ENCODE measurements around the gene ANKIB1.
"Not testable (repeated sequence)": the region's sequence is repeated elsewhere in the genome, so short reads cannot be mapped to it uniquely, and the experiment has no call there.

The ANKIB1 gene, protein sequence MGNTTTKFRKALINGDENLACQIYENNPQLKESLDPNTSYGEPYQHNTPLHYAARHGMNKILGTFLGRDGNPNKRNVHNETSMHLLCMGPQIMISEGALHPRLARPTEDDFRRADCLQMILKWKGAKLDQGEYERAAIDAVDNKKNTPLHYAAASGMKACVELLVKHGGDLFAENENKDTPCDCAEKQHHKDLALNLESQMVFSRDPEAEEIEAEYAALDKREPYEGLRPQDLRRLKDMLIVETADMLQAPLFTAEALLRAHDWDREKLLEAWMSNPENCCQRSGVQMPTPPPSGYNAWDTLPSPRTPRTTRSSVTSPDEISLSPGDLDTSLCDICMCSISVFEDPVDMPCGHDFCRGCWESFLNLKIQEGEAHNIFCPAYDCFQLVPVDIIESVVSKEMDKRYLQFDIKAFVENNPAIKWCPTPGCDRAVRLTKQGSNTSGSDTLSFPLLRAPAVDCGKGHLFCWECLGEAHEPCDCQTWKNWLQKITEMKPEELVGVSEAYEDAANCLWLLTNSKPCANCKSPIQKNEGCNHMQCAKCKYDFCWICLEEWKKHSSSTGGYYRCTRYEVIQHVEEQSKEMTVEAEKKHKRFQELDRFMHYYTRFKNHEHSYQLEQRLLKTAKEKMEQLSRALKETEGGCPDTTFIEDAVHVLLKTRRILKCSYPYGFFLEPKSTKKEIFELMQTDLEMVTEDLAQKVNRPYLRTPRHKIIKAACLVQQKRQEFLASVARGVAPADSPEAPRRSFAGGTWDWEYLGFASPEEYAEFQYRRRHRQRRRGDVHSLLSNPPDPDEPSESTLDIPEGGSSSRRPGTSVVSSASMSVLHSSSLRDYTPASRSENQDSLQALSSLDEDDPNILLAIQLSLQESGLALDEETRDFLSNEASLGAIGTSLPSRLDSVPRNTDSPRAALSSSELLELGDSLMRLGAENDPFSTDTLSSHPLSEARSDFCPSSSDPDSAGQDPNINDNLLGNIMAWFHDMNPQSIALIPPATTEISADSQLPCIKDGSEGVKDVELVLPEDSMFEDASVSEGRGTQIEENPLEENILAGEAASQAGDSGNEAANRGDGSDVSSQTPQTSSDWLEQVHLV

DNA sequence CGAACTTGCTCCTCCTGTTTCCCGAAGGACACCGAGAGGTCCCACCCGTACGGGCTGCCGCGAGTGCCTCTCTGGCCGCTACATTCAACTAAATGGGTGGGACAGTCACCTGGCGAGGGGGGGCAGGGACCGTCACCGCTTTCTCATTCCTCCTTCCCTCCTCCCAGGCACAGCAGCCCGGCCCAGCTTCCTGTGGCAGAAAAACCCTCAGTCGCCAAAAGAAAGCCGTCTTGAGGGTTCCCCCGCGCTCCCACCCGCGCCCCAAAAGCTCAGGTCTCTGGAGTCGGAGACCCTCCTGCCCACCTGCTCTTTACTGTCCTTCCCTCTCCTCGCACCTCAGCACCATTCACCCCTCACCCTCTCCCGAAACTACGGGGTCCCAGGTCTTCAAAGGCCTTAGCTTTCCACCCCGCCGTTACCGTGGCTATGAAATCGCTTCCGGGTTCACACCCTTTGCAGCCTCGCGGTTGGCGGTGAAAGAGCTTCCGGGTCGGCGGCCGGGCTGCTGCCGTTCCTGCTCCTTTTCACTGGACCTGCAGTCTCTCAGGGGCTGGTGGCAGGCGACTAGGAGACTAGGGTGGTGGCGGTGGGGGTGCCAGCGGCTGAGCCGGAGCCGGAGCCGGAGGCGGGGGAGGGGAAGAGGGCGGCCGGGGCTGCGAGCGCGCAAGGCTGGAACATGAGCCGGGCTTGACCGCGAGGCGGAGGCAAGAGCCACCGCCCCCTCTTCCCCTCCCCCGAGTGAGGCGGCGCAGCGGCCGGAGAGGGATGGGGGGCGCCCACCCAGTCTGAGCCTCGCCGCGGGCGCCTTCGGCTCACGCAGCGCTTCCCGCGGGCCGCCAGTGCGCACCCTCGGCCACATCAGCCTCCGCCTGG lies at the start of gene ANKIB1, which contains the start of gene KRIT1:
TSS of gene ANKIB1 (plus strand) at position 488 of the 873 bp plus-strand sequence. CDS start 49,005 bp downstream, outside the sequence.
TSS of gene KRIT1 (minus strand) at position 428 of the 873 bp plus-strand sequence. CDS start 3,779 bp downstream, outside the sequence.
- peak; percentile 99 for DNase-seq (ENCODE audit: low spot score)

DNA sequence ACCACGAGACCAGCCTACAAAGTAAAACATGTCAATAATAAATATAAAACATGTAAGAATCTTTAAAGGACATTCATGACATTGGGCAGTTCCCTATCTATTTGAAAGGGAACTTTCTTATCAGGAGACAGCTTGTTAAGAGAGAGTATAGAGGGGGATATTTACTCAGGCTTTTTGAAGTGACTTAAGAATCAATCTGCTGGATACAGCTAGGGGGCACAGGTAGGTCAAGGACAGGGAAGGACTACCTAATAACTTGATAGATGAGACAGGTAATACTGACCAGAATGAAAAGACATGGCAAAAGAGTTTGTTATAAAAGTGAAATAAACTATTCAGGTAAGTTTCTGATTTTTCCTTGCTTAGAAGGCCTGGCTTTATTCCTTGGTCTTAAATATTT lies 45.0 kb upstream of the ANKIB1 start:
- no peak for DNase-seq (ENCODE audit: low spot score)

DNA sequence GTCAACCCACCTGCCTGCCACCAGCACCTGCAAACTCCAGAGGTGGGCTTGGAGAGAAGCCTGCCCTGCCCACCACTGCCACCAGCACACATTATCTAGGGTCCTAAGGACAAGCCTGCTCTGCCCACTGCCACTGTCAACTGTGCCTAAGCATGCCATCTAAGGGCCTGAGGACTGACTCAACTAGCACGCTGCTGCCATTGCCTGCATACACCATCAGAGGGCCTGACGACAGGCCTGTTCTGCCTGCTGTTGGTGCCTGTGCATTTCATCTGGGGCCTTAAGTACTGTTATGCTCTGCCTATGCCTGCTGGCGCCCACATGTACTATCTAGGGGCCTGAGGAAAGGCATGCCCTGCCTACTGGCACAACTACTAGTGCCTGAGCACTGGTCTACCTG lies 39.8 kb upstream of the ANKIB1 start:
- no peak for DNase-seq (ENCODE audit: low spot score)

DNA sequence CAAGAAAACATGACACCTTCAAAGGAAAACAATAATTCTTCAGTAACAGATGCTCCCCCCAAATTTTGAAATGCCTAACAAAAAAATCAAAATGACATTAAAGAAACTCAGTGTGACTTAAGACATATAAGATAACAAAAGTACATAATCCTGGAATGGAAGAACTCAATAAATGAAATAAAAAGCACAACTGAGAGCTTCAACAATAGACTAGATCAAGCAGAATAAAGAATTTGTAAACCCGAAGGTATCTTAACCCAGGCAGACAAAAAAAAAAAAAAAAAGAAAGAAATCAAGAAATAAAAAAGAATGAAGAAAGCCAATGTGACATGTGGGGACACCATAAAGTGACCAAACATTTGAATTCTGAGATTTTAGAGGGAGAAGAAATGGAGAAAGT lies 39.1 kb upstream of the ANKIB1 start:
- no peak for DNase-seq (ENCODE audit: low spot score)

DNA sequence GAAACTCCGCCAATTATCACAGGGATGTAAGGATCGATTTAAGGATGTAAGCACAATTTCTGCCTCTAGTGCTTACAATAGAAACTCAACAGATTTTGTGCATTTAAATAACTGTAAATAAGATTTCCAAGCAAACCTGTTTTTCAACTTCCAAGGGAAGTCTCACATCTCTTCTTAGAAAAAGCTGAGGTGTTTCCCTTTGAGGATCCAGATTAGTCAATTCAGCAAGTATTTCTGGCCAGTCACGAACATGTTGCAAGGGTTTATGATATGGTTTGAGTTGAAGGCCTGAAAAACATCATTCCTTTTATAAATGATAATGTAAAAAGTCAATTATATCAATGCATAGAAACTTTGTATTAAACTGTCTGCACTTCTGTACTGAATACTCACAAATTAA lies 24.0 kb upstream of the ANKIB1 start:
- no peak for DNase-seq (ENCODE audit: low spot score)

DNA sequence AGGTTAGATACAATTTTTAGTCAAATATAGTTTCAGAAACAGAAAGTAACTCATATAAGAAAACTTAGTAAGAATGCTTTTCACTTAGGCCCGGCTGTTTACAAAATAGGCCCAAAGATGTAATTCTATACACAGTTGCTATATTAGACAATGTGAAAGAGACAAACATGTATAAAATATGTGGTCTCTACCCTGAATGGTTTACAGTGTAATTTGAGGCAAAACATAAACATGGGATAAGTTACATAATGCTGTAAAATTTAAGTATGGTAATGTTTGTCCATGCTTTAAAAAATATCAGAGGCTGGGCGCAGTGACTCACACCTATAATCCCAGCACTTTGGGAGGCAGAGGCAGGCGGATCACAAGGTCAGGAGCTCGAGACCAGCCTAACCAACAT lies 18.8 kb upstream of the ANKIB1 start:
- no peak for DNase-seq (ENCODE audit: low spot score)

DNA sequence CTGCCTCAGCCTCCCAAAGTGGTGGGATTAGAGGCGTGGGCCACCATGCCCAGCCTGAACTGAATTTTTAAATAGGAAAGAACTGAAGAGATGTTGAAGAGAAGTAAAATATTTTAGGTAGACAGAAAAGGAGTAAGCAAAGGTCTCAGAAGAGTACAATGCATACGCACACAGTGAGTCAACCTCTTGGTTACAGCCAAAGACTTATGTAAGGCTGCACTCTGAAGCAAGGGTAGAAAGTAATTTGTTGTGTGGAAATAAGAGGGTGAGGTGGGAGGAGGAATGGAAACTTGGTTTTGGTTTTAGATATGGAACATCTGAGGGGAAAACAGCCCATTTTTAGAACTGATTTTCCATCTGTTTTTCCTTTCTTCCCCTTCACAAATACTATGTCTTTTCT lies 17.7 kb upstream of the ANKIB1 start:
- DNase-seq (ENCODE audit: low spot score), result no peak

DNA sequence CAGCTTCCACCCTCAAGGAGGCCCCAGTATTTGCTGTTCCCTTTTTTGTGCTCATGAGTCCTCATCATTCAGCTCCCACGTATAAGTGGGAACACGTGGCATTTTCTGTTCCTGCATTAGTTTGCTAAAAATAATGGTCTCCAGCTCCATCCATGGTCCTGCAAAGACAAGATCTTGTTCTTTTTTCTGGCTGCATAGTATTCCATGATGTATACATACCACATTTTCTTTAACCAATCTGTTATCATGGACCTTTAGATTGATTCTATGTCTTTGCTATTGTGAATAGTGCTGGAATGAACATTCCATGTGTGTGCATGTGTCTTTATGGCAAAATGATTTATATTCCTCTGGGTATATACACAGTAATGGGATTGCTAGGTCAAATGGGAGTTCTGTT lies 17.0 kb upstream of the ANKIB1 start:
- no peak for DNase-seq (ENCODE audit: low spot score)

DNA sequence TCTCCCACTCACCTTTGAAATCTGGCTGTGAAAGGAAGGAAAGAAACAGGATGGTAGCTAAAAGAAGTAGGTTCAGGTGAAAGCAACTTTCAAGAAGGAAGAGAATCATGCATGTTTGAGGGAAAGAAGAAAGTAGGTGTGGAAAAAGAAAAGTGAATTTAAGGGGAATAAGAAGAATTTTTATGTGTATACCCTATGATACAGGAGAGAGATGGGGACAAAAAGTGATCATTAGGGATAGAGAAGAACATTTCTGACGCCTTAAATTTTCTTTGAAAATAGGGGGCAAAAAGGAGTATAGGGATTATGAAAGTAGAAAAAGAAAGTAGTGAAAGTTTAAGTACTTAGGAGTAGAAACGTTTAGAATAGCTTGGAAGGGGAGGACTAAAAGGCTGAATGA lies 15.2 kb upstream of the ANKIB1 start:
- no peak for DNase-seq (ENCODE audit: low spot score)

DNA sequence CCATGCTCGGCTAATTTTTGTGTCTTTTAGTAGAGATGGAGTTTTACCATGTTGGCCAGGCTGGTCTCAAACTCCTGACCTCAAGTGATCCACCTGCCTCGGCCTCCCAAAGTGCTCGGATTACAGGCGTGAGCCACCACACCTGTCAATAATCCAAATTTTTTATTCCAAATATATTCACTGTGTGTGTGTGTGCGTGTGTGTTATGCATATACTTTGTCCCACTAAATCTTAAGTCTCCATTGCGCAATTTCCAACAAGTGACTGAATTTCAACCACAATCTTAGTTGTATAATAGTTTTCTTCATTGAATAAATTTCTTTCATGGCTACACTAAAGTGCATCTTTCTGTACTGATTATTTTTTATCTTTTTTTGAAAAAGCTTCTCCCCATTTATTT lies 2.8 kb upstream of the ANKIB1 start:
- DNase-seq (ENCODE audit: low spot score), result no peak

DNA sequence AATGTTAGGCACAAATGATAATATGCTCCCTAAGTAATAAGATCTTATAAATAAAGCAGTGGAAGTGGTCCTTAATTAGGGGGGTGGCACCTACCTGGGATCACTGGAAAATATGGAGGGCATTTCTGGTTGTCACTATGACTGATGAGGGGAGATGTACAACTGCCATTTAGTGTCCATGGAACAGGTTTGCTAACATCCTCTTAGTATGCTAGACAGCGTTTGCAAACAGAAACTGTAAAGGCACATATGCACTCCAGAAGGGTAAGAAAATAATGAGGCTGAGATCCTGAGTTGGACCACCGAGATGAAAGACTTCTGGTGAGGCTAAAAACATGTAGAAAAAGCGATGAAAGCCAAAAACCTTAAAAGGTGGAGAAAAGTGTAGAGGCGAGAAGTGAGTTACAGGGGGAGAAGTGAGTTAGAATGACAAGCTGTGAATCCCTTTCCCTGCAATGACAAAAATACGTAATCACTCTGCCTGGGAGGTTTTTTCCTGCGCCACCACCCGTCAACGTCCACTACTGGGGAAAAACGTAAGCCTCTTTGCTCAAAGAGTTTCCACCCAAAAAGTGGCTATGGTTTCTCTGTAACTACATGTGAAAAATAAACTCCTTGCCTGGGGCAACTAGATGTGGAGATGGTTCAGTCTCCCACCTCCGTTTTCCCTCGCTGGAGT lies 827 bp upstream of the ANKIB1 start:
- DNase-seq (ENCODE audit: low spot score), result peak; percentile 52

DNA sequence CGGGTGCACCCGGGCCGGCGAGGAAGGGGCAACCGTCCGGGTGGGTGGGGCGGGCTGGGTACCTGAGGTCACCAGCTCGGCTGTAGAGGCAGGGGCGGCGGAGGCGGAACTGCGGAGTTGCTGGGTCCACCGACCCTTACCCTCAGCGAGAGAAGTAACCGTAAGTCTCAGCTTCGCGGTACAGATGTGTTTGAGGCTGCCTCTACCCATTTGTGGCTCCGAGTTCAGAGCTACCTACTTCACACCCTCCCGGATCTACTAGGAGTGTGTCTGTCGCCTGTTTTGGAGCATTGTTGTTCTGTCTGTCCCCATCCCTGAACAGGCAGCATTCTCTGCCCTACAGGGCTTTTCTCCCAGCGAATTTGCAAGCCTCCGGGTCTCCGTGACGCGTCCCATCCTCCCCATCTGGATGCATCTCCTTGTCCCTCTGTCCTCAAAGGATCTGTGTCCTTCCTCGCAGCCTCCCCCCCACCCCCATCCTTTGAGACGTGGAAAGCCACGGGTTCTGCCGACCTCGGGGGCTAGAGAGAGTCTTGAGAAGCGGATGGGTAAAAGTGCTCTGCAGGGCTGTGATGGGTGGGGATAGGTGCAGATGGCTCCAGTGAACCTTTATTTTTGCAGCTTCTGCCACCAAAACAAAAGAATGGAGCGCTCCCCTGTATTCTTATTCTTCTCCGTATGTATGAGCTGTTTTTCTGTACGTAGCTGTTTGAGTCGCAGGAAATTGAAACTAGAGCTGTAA lies 757 bp downstream of the ANKIB1 start:
- peak; percentile 85 for DNase-seq (ENCODE audit: low spot score)

DNA sequence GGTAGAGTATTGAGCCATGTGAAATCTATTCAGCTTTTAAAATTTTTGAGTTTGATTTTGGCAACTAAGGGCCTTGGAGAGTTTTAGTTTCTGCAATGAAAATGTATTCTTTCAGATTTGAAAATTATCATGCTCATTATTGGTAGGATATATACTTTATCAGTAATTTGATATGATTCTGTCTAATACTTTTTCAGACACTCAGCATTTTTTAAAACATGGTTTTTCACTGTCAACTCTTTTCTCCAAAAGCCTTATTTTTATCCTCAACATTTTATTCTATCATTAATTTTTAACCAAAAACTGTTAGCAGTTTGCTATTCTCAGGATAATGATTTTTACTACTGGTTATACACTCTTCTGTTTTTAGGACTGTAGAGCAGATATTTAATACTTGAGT lies 4.8 kb downstream of the ANKIB1 start:
- DNase-seq (ENCODE audit: low spot score), result no peak

DNA sequence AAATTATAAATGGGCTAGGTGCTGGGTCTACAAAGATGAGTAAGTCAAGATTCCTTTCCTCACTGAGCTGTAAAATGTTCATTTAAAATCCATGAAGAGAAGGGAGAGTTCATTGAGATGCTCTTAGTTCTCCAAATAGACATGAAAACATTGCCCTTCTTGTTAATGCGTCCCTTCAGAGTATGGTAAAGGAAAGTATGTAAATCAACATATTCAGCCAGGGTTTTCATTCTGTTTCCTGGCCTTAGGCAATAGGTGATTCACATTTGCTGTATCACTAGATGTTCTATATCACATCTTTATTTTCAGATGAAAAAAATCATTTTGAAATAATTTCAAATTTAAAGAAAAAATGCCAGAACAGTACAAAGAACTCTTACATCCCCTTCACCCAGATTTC lies 5.4 kb downstream of the ANKIB1 start:
- no peak for DNase-seq (ENCODE audit: low spot score)

DNA sequence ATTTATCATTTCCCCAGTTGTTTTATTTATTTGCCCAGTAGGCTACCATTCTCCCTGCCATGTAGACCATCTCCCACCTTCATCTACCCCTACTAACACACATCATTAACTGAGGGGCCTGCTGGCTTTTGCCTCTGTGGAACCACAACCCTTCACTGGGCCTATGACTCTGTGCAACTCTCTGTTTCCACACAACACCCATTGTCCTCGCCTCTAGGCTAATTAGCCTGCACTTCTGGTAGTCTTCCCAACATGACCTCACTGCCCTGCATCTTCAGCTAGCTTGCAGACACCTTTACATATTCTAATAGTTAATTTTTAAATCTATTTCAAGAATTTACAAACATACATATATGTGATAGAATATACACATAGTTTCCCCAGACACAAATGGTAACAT lies 7.5 kb downstream of the ANKIB1 start:
- no peak for DNase-seq (ENCODE audit: low spot score)

DNA sequence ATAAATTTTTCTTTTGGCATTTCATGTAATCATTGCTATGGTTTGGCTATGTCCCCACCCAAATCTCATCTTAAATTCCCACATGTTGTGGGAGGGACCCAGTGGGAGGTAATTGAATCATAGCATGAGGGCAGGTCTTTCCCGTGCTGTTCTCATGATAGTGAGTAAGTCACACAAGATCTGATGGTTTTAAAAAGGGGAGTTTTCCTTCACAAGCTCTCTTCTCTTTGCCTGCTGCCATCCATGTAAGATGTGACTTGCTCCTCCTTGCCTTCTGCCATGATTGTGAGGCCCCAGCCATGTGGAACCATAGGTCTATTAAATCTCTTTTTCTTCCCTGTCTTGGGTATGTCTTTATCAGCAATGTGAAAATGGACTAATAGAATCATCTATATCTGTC lies 9.0 kb downstream of the ANKIB1 start:
- not testable (repeated sequence) for DNase-seq (ENCODE audit: low spot score)

DNA sequence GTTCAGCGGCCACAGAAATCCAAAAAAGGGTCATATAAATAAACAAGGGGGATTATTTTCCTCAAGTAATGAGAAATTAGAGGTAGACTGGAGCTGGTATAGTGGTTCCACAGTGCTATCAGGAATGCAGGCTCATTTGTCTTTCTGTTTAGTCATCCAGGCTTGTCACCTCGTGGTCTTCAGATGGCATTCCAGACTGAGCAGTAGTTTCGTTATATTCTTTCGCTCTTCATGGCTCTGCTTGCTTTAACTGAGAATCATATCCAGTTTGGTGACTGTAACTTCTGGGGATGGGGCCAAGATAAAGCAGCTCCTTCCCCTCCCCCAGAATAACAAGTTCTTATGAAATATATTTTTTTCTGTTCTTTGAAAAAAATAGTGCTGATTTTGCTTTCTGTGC lies 9.5 kb downstream of the ANKIB1 start:
- peak; percentile 17 for DNase-seq (ENCODE audit: low spot score)

DNA sequence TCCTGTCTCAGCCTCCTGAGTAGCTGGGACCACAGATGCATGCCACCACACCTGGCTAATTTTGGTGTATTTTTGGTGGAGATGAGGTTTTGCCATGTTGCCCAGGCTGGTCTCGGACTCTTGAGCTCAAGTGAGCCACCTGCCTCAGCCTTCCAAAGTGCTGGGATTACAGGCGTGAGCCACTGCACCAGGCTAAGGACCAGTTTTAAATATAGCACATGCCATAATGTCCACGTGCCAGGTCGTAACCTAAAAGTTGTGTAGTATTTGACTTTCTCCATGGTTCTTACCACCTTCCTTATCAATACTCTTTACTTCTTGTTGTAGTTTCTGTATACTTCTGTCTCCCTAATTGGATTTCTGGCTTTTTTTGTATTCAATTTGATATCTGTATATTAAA lies 13.3 kb downstream of the ANKIB1 start:
- no peak for DNase-seq (ENCODE audit: low spot score)

DNA sequence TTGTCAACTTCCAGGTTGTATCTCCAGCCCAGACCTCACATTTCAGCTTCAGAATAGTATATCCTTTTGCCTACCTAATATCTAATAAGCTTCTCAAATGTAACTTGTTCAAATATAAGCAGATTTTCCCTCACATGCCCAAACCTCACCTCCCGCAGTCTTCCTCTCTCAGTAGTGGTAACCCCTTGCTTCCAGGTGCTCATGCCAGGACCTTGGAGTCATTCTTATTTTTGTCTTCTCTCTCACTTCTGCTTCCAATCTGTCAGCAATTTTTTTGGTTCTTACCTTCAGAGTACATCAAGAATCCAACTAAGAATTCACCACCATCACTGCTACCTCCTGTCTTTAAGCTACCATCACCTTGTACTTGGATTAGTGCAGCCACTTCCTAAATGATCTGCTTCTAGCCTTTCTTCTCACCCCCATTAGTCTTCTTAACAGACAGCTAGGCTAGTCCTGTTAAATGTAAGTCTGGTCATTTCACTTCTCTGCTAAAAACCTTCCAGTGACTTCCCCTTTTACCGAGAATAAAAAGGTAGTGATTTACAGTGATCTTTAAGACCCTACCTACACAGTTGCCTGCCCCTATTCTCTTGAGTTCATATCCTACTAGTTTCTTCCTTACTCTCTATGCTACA lies 14.0 kb downstream of the ANKIB1 start:
- no peak for DNase-seq (ENCODE audit: low spot score)

DNA sequence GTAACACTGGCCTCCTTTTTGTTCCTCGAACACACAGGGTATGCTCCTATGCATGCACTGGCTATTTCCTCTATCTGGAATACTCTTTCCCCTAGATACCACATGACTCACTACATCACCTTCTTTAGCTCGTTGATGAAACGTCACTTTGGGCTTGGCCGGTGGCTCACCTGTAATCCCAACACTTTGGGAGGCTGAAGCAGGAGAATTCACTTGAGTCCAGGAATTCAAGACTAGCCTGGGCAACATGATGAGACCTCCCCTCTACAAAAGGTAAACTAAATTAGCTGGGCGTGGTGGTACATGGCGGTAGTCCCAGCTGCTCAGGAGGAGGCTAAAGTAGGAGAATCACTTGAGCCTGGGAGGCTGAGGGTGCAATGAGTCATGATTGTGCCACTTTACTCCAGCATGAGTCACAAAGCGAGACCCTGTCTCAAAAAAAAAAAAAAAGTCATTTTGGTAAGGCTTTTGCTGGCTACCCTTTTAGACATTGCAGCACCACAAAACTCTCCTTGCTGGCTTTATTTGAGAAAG lies 14.5 kb downstream of the ANKIB1 start:
- DNase-seq (ENCODE audit: low spot score), result no peak

All from SW480 (cell line).